ENCODE results near the gene UBE2I.
"Not testable (repeated sequence)": the region's sequence is repeated elsewhere in the genome, so short reads cannot be mapped to it uniquely, and the experiment has no call there.

Gene UBE2I

GRCh38 chr16:1314399-1315068, 5.1 kb downstream of the UBE2I start:
- DNase-seq = no peak

GRCh38 chr16:1315081-1316032, 5.9 kb downstream of the UBE2I start:
- no peak for DNase-seq

GRCh38 chr16:1316033-1316405, 6.6 kb downstream of the UBE2I start:
- DNase-seq = no peak

GRCh38 chr16:1317479-1318267, 8.2 kb downstream of the UBE2I start:
- DNase-seq = no peak

GRCh38 chr16:1318268-1318545, 8.8 kb downstream of the UBE2I start:
- no peak for DNase-seq

GRCh38 chr16:1319041-1319440, 9.6 kb downstream of the UBE2I start:
- no peak for DNase-seq

- DNase-seq = no peak
Observed at GRCh38 chr16:1320097-1320496, 10.7 kb downstream of the UBE2I start.

GRCh38 chr16:1320658-1321240, 11.3 kb downstream of the UBE2I start:
- DNase-seq = no peak

- DNase-seq = no peak
Observed at GRCh38 chr16:1322407-1322806, 13.0 kb downstream of the UBE2I start.

GRCh38 chr16:1323296-1324239, 14.1 kb downstream of the UBE2I start:
- peak; percentile 36 to 68 for DNase-seq

GRCh38 chr16:1324286-1324826, 14.9 kb downstream of the UBE2I start:
- no peak for DNase-seq

GRCh38 chr16:1325261-1325660, 15.8 kb downstream of the UBE2I start:
- DNase-seq = no peak

- DNase-seq = no peak
Observed at GRCh38 chr16:1325673-1326371, 16.4 kb downstream of the UBE2I start.

GRCh38 chr16:1326391-1326790, 17.0 kb downstream of the UBE2I start:
- DNase-seq = no peak

GRCh38 chr16:1326946-1327618, 17.6 kb downstream of the UBE2I start:
- DNase-seq = no peak

GRCh38 chr16:1327619-1327947, 18.1 kb downstream of the UBE2I start:
- no peak for DNase-seq

- DNase-seq = not testable (repeated sequence)
Observed at GRCh38 chr16:1328136-1328535, 18.7 kb downstream of the UBE2I start.

GRCh38 chr16:1328961-1329360, 19.5 kb downstream of the UBE2I start:
- not testable (repeated sequence) for DNase-seq

GRCh38 chr16:1330260-1330914, 21.0 kb downstream of the UBE2I start:
- no peak for DNase-seq

All from hippocampal formation (tissue), 2 donors.